GM21737 (cell line): Measurements from ENCODE around the gene NECAP2.
A peak's percentile ranks its signal among the peaks of the same experiment; 100 is the strongest.

Experiments used
- ATAC-seq: cut with Tn5 transposase; IDR thresholded peaks from one replicate; pipeline ENCODE4 v1.9.1; 2021; ENCODE audit warnings: mild to moderate bottlenecking, moderate library complexity; ENCODE audit not compliant: unreplicated experiment

NECAP2 gene, protein sequence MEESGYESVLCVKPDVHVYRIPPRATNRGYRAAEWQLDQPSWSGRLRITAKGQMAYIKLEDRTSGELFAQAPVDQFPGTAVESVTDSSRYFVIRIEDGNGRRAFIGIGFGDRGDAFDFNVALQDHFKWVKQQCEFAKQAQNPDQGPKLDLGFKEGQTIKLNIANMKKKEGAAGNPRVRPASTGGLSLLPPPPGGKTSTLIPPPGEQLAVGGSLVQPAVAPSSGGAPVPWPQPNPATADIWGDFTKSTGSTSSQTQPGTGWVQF

DNA sequence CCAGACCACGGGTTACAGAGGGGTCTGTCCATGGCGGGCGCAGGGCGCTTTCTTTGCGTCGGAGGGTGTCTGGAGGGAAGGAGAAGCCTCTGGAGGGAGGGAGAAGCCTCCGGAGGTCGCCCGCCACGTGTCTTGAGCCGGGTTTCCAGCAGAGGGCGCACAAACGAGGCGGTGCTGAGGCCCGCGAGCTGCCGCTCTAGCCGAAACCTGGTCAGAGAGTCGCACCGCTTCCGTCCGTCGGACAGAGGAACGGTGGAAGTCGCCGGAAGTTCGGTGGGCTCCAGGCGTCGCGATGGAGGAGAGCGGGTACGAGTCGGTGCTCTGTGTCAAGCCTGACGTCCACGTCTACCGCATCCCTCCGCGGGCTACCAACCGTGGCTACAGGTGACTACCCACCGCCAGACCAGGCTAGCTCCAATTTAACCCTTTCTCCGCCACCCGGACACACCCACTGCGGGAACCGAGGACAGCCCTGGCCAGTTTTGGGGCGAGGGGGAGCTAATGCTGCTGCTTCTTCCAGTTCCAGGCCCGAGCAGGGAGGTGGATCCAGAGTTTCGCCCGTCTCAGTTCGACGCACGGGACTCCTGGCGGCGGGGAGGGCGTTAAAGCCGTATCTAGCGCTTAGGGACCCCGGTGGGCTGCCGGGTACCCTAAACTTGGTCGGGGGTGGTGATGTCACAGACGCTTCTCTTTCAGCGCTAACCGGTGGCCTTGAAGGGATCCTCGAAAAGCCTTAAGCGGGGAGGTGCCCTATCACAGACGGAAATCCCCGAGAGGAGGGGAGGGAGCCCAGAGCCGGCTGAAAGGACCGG is at the start of gene NECAP2:
NECAP2 (plus strand) TSS at position 255 of the 812 bp plus-strand sequence; CDS start at position 293, 38 bp downstream.
- ATAC-seq, result peak; percentile 83

DNA sequence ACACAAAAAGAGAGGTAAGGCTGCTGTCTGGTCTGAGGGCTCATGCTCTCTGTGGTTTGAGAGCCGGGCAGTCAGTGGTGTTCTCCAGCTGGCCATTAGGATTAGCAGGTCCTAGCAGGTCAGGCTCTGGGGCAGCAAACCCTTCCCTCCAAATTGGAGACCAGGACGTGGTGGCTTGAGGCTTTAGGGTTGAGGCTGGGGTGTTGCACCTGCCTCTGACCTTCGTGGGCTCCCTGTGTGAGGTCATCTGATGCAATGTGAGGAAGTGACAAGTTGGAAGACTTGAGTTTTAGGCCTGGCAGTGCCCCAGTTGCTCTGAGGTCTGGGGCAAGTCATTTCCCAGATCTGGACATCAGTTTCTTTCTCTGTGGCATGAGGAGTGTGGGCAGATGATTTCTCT is 49.1 kb upstream of the NECAP2 start:
- ATAC-seq, result no peak

DNA sequence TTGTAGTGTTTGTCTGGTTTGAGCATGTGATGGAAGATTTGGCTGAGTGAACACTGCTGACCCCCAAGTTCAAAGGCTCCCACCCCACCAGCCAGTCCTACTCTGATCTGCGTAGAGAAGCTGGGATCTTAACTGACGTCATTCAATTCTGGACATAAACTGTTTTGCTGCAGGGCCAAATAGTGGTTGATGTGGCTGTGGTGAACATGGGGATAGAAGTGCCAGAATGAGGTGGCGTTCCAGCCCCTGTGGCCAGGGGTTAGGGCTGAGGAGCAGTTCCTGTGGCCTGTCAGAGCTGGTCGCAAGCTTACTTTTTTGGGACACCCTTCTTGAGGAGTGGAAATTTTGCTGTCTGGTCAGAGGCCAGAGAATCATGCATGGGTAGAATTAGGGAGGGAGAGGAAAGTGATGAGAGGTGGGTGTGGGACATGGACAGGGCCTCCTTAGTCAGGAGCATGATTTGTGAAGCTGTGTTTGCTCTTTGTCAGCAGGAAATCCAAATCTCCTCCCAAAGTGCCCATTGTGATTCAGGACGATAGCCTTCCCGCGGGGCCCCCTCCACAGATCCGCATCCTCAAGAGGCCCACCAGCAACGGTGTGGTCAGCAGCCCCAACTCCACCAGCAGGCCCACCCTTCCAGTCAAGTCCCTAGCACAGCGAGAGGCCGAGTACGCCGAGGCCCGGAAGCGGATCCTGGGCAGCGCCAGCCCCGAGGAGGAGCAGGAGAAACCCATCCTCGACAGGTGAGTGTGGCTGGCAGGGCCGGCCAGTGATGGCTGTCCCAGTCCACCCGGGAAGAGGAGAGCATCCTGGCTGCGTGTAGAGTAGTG is 47.6 kb upstream of the NECAP2 start:
- no peak for ATAC-seq

DNA sequence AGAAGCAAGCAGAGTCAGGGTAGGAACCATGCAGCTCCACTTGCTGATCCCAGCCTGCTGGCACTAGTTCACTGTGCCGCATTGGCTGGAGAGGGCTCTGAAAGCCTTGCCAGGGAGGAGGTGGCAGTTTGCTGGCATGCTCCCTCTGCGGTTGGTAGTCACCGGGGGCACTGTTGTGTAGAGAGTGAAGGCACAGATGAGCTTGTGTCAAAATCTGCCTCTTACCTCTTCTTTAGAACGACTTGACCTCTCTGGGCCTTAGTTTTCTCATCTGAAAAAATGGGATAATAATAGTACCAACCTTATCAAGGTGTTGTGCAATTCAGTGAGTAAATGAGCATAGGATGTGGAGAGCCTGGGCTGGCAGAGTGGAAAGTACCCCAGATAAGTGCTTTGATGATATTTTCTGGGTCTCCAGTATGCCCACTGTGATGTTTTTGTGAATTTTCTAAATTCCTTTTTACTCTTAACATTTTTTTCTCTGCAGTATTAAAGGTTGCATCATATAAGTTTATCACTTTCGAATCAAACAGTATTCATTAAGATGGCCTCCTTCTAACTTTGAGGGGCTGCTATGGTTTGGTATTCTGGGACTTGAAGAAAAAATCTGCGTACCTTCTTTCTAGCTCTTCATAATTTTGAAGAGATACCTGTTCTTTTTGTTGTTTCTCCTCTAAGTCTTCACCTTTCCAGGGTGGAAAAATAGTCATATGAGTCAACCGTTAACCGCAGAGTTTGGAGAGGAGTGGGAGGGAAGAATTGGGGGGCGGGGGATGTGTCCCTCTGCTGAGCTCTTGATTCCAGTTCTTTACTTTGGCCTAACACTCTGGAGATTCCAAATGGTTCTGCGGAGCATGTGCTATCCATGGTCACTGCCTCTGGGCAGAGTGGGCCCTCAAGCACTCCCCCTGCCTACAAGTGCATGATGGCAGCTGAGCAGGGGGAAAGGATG is 46.7 kb upstream of the NECAP2 start:
- no peak for ATAC-seq

DNA sequence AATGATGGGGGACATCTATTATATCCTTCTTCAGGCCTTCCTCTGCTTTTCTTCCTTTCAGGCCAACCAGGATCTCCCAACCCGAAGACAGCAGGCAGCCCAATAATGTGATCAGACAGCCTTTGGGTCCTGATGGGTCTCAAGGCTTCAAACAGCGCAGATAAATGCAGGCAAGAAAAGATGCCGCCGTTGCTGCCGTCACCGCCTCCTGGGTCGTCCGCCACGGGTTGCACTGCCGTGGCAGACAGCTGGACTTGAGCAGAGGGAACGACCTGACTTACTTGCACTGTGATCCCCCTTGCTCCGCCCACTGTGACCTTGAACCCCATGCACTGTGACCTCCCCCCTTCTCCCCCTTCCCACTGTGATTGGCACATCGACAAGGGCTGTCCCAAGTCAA is 45.5 kb upstream of the NECAP2 start:
- ATAC-seq, result no peak

DNA sequence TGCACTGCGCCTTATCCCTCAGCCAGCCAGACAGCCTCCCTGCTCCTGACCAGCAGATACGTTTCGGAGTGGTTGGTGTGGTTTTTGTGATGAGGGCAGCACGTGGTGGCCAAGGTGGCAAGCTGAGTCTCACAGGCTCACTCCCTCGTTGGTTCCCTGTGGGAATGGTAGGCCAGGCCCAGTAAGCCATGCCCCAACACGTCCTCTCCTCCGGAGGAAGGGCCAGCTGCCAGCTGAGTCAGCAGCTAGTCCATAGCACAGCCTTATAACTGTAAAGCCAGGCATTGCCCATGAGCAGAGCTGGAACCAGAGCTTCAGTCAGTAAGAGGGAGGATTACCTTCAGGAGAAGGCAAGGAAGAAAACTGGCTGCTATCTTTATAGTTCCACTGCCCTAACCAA is 43.9 kb upstream of the NECAP2 start:
- no peak for ATAC-seq

DNA sequence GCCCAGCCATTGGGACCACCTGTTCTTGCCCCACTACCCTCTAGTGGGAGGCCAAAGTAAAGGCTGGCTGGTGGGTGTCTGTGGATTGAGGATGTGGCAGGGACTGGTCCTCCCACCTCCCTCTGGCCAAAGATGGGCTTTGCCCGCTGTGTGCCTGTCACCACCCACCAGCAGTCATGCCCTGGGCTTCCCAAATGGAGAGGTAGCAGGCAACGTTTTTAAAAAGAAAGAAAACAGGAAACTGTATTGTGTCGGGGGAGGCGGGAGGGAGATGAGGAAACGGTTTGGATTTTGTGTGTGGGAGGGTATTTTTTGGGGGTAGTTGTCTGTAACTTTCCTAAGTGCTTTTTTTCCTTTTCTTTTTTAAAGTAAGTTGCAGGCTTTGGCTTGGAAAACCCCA is 43.4 kb upstream of the NECAP2 start:
- ATAC-seq, result no peak

DNA sequence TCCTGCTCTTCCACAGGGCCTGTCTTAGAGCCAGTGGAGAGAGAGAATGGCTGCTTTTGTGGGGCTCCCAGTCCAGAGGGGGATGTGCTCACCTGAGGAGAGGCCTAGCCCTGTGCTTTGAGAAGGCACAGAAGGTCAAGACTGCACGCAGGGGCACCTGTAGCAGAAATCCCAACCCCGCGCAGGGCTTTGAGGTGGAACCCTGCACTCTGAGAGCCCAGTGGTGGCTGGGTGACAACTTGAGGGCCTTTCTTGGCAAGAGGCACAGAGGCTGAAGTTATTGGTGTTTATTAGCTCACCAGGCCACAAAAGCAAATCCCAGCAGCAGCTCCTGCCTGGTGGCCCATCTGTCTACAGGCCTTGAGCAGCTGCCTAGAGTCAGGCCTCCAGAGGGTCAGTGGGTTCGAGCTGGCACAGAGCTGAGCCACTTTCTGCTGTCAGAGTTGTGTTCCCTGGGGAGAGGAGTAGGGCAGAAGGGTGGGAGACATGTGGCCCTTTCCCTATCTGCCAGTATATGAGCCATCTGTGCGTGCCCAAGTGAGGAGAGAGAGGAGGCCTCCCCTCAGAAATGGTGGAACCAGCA is 42.1 kb upstream of the NECAP2 start:
- no peak for ATAC-seq

DNA sequence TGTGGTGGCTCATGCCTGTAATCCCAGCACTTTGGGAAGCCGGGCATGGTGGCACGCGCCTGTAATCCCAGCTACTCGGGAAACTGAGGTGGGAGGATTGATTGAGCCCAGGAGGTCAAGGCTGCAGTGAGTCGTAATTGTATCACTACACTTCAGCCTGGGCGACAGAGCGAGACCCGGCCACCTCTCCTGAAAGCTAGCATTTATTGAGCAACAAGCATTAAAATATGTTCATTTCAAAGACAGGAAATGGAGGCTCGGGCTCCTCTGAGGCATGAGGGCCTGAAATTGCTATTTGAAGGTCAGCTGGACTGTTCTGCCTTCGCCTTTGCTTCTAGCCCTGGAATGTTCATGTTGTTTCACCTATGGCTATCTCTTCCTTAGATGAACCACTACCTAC is 37.8 kb upstream of the NECAP2 start:
- no peak for ATAC-seq

DNA sequence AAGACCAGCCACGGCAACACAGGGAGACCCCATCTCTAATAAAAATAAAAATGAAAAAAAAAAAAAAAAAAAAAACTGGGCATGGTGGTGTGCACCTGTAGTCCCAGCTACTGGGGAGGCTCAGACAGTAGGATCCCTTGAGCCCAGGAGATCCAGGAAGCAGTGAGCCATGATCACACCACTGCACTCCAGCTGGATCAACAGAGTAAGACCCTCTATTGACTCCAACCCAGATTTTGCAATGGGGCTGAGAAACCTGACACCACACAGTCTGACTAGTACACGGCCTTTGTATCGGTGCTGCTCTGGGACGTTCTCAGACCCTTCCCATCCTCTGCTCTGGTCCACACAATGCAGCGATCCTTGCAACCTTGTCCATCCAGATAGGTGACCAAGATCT is 35.1 kb upstream of the NECAP2 start:
- ATAC-seq, result no peak

DNA sequence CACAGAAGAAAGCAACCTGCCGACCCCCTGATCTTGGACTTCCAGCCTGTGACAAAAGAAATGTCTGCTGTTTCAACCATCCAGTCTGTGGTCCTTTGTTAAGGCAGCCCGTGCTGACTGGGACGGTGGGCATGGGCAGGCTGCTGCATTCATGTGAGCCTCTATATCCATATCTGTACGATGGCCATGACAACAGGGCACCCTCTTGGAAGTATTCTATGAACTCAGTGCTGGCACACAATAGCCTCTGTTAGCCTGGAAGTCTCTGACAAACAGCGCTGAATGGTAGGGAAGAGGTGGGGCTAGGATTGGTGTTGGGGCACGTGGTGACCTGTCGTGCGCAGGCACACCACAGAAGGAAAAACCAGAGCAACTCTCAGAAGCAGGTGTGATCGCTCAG is 33.7 kb upstream of the NECAP2 start:
- ATAC-seq, result no peak

DNA sequence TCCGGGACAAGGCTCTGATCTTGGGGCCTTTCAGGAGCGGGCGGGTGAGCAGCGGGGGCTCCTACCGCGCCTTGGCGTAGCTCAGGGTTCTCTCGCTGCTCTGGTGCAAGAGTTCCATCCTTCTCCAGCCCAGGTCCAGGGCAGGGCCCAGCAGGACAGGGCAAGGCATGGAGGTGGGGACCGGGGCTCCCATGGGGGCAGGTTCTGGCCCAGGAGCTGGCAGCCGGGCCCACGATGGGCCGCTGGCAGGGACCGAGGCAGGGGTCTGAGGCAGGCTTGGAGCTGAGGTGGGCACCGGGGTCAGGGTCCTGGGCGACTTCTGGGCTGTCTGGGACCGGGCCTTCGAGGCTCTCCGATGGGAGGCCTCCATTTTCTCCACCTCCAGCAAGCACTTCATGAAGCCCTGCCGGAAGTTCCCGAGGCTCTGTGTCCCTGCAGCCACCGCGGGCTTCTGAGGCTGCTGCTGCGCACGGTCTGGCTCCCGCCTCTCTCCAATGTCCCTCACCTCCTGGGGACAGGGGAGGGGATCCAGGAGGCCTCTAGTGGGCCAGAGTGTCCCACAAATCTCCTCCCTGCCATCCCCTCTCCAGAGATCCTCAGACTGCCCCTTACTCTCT is 30.9 kb upstream of the NECAP2 start:
- ATAC-seq, result no peak

DNA sequence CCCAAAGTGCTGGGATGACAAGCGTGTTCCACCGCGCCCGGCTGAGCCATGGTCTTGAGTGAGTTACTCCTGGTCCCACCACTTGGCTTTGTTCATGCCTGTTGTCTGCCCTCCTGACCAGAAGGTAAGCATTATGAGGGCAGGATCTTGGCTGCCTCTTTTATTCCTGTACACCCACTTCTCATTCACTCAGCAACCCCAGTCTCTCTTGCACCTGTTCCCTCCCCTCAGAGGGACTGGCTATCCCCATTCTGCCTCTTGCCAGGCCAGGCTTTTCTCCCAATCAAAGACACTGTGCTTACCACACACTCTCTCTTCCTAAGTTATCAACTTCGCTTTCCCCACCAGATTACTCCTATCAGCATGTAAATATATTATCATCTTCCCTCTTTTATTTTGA is 29.7 kb upstream of the NECAP2 start:
- no peak for ATAC-seq

DNA sequence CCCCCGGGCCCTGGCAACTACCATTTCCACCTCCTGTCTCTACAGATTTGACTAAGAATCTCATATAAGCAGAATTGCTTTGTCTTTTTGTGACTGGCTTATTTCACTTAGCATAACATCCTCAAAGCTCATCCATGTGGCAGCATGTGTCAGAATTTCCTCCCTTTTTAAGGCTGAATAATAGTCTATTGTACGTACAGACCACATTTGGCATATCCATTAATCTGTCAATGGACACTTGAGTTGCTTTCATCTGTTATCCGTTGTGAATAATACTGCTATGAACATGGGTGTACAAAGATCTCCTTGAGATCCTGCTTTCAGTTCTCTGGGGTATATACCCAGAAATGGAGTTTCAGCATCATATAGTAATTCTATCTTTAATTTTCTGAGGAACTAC is 27.3 kb upstream of the NECAP2 start:
- ATAC-seq, result no peak

DNA sequence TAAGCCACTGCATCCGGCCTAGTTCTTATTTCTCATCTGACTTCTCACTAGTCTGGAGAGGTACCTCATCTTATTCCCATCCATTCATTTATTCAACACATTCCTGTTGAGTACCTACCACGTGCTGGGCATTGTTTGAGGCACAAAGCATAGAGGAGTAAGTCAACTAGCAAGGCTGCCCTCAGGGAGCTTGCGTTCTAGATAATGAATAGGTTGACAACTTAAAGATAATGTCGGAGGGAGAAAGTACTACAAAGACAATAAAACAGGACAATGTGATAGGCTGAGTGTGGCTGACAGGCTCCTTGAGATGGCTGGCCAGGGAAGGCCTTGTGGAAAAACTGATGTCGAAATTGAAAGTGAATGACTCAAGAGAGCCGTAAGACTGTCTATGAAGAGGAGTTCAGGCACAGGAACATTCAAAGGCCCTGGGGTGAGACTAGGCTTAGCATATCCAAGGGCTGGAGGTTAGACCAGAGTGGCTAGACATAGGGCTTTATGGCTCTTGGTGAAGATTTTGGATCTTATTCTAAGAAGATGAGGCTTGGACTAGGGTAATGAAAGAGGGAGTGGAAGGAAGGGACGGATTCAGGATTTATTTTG is 21.6 kb upstream of the NECAP2 start:
- ATAC-seq, result no peak

DNA sequence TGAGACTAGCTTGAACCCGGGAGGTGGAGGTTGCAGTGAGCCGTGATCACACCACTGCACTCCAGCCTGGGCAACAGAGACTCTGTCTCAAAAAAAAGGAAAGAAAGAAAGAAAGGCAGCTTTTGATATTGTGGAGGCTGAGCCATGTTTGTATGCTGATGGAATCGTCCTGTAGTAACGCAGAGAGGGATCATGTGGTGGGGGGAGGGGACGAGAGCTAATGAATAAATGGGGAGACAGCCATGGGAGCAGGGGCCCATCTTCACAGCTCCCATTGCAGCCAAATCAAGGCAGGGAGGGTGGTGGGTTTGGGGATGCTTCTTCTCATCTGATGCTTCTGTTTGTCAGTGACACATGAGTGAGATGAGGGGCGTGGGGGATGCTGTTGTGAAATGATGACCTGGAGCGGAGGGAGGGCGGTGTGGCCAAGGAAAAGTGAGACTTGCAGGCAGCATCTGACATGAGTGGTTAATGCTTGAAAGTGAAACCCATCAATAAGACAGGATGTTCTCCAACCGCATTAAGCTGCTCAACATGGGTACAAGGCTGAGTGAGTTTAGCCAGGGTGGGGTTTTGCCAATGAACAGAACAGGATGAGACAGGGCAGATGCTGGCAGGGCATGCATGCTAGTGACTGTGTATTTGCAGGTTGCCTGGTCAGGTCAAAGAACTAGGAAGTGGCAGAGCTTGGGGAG is 20.0 kb upstream of the NECAP2 start:
- ATAC-seq, result no peak

DNA sequence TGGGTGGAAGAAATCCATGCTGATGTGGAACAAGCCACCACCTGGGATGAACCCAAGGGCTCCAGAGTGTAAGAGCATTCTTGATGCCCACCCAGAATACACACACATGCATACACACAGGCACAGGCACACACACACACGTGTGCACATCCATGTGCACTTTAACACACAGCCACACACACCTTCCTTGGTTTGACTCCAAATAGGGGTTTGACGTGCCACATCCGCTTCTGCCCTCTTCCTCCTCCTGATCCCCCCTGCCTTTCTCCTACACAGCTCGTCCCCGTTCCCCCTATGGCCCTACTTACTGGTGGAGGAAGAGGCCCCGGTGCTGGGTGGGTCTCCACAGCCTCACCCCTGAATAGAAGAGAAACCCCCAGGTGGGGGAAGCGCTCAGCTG is 19.3 kb upstream of the NECAP2 start:
- ATAC-seq, result no peak

DNA sequence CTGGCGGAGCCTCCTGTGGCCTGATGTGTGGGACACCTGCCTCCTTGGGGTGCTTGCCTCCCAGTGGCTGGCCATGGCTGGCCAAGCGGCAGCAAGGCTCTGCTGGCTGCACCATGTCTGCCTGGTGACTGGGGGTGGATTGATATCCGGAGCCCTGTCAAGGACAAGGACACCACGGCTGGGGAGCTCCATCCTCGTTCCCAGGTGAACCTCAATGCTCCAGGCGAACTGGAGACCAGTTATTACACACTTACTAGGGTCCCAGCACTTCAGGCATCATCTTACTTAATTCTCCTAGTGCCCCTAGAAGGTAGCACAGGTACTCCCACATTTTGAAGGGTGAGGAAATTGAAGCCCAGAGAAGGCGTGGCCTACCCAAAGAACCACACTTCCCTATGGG is 18.5 kb upstream of the NECAP2 start:
- ATAC-seq, result no peak
